Measurements from ENCODE around the gene NADK. TPM values are rescaled to one million over a fixed set of nuclear protein-coding genes. Genes with fewer than 3 reads are reported as not detected.
A peak's percentile ranks its signal among the peaks of the same experiment; 100 is the strongest.

Gene NADK
- 10 to 100 TPM; 25.1 to 40.0 (median 30.4) TPM for polyA plus RNA-seq (ENCODE audit: insufficient read length in 10 of 10)
- long read RNA-seq, donor 1, partial matches to known transcripts: 0 of 2 reads
- long read RNA-seq, donor 1, other reads (novel, unspliced or antisense): 0 of 2 reads
- long read RNA-seq, donor 2, transcript NADK-201 (12 exons, 3,235 nt): major isoform, 5 of 5 reads
- long read RNA-seq, donor 2, partial matches to known transcripts: 0 of 5 reads
- long read RNA-seq, donor 2, other reads (novel, unspliced or antisense): 0 of 5 reads
- long read RNA-seq, donor 3: 0 reads
- long read RNA-seq, donor 4, transcript NADK-201 (12 exons, 3,235 nt): major isoform, 6 of 7 reads
- long read RNA-seq, donor 4, partial matches to known transcripts: 0 of 7 reads
- long read RNA-seq, donor 4, other reads (novel, unspliced or antisense): 0 of 7 reads
- long read RNA-seq, donor 5, transcript NADK-201 (12 exons, 3,235 nt): major isoform, 9 of 10 reads
- long read RNA-seq, donor 5, partial matches to known transcripts: 0 of 10 reads
- long read RNA-seq, donor 5, other reads (novel, unspliced or antisense): 0 of 10 reads
- long read RNA-seq, donor 6, transcript NADK-201 (12 exons, 3,235 nt): major isoform, 6 of 7 reads
- long read RNA-seq, donor 6, partial matches to known transcripts: 0 of 7 reads
- long read RNA-seq, donor 6, other reads (novel, unspliced or antisense): 0 of 7 reads
- long read RNA-seq, donor 7, partial matches to known transcripts: 0 of 3 reads
- long read RNA-seq, donor 7, other reads (novel, unspliced or antisense): 0 of 3 reads
- long read RNA-seq, donor 8, partial matches to known transcripts: 0 of 2 reads
- long read RNA-seq, donor 8, other reads (novel, unspliced or antisense): 0 of 2 reads
- long read RNA-seq, donor 9, partial matches to known transcripts: 0 of 4 reads
- long read RNA-seq, donor 9, other reads (novel, unspliced or antisense): 0 of 4 reads

- peak; percentile 54 to 84 (median 78) for DNase-seq
Observed at GRCh38 chr1:1777950-1778662, at the start of gene NADK. Gene NADK, minus strand, starts transcription at chr1:1778470. Its CDS starts 13,064 bp downstream, at chr1:1765406.

- DNase-seq: no peak
Observed at GRCh38 chr1:1827089-1827848, 49.0 kb upstream of the NADK start.

- DNase-seq: no peak
Observed at GRCh38 chr1:1826356-1827088, 48.3 kb upstream of the NADK start.

- DNase-seq: no peak
Observed at GRCh38 chr1:1825217-1825616, 46.9 kb upstream of the NADK start.

- no peak for DNase-seq
Observed at GRCh38 chr1:1819762-1820161, 41.5 kb upstream of the NADK start.

GRCh38 chr1:1817221-1817620 is 39.0 kb upstream of the NADK start:
- DNase-seq: no peak

GRCh38 chr1:1815606-1816281 is 37.5 kb upstream of the NADK start:
- DNase-seq: no peak

GRCh38 chr1:1809489-1809888 is 31.2 kb upstream of the NADK start:
- no peak for DNase-seq

- no peak for DNase-seq
Observed at GRCh38 chr1:1808206-1808605, 29.9 kb upstream of the NADK start.

- DNase-seq: no peak
Observed at GRCh38 chr1:1806890-1807289, 28.6 kb upstream of the NADK start.

GRCh38 chr1:1804301-1804700 is 26.0 kb upstream of the NADK start:
- DNase-seq: no peak

GRCh38 chr1:1802871-1803270 is 24.6 kb upstream of the NADK start:
- no peak for DNase-seq

- no peak for DNase-seq
Observed at GRCh38 chr1:1799716-1800115, 21.4 kb upstream of the NADK start.

- DNase-seq: no peak
Observed at GRCh38 chr1:1797731-1798341, 19.6 kb upstream of the NADK start.

GRCh38 chr1:1796466-1796865 is 18.2 kb upstream of the NADK start:
- DNase-seq: no peak

GRCh38 chr1:1794999-1795398 is 16.7 kb upstream of the NADK start:
- no peak for DNase-seq

- no peak for DNase-seq
Observed at GRCh38 chr1:1793481-1794244, 15.4 kb upstream of the NADK start.

GRCh38 chr1:1788646-1789431 is 10.6 kb upstream of the NADK start:
- DNase-seq: no peak

All from muscle of back (tissue), 13 donors.